Anterior cingulate cortex (tissue), 58 donors: ENCODE results near the gene LAMTOR4.
"Not testable (repeated sequence)": the region's sequence is repeated elsewhere in the genome, so short reads cannot be mapped to it uniquely, and the experiment has no call there.

ENCODE experiments used
- DNase-seq, 58 donors: peaks; one replicate each; lab custom pipeline; 2025; lab: John Stamatoyannopoulos, UW

Gene LAMTOR4

GRCh38 chr7:100192281-100192862 lies 43.7 kb downstream of the LAMTOR4 start:
- DNase-seq: not testable (repeated sequence)

DNA sequence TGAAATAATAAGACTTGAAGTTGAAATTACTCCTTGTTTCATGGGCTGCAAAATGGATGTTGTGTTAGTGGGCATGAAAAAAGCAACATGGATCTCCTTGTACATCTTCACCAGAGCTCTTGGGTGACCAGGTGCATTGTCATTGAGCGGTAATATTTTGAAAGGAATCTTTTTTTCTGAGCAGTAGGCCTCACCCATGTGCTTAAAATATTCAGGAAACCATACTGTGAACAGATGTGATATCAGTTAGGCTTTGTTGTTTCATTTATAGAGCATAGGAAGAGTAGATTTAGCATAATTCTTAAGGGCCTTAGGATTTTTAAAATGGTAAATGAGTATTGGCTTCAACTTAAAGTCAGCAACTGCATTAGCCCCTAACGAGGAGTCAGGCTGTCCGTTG lies 44.3 kb downstream of the LAMTOR4 start:
- no peak for DNase-seq

- no peak for DNase-seq
Measured at GRCh38 chr7:100195222-100195621, 46.5 kb downstream of the LAMTOR4 start.

GRCh38 chr7:100195901-100196322 lies 47.2 kb downstream of the LAMTOR4 start:
- DNase-seq: not testable (repeated sequence)

GRCh38 chr7:100198266-100198665 lies 49.5 kb downstream of the LAMTOR4 start:
- DNase-seq: no peak

- no peak for DNase-seq
Measured at GRCh38 chr7:100200693-100201092, 52.0 kb downstream of the LAMTOR4 start.
